MM.1S (cell line): ENCODE measurements around the gene MACROD2.

Experiments used
- DNase-seq: peaks from one replicate; pipeline ENCODE4 v3.0.0-alpha.2; 2015
- H2AFZ ChIP-seq: fragments of 300-600 bp; sonication (generic); 2 replicates; pipeline ENCODE4 v1.6.0; 2016; ENCODE audit warnings: antibody characterized with exemption, low read length
- H3F3A ChIP-seq: fragments of 300-600 bp; sonication (generic); 2 replicates; pipeline ENCODE4 v1.6.1; 2016; ENCODE audit warnings: mild to moderate bottlenecking, antibody characterized with exemption, low read length, moderate library complexity, mixed read lengths; ENCODE audit not compliant: insufficient read depth
- H3K27ac ChIP-seq: fragments of 300-600 bp; sonication (generic); 2 replicates; pipeline ENCODE4 v1.5.1; 2016; ENCODE audit warnings: mild to moderate bottlenecking, low read length
- H3K27me3 ChIP-seq: fragments of 300-600 bp; sonication (generic); replicated peaks from 2 replicates; pipeline ENCODE4 v1.6.0; 2016; ENCODE audit warnings: low read length; ENCODE audit not compliant: insufficient read depth
- H3K36me3 ChIP-seq: fragments of 300-600 bp; sonication (generic); replicated peaks from 2 replicates; pipeline ENCODE4 v1.6.1; 2016; ENCODE audit warnings: mild to moderate bottlenecking, low read length, mixed read lengths; ENCODE audit not compliant: insufficient read depth
- H3K4me1 ChIP-seq: fragments of 300-600 bp; sonication (generic); 2 replicates; pipeline ENCODE4 v1.6.1; 2016; ENCODE audit warnings: low read length, mixed read lengths
- H3K4me2 ChIP-seq: fragments of 300-600 bp; sonication (generic); 2 replicates; pipeline ENCODE4 v1.6.0; 2016; ENCODE audit warnings: low read depth, low read length
- H3K4me3 ChIP-seq: fragments of 300-600 bp; sonication (generic); 2 replicates; pipeline ENCODE4 v1.5.1; 2016; ENCODE audit warnings: low read length, mixed read lengths
- H3K79me2 ChIP-seq: fragments of 300-600 bp; sonication (generic); 2 replicates; pipeline ENCODE4 v1.6.1; 2016; ENCODE audit warnings: mixed run types, low read length, mixed read lengths
- H3K9ac ChIP-seq: fragments of 300-600 bp; sonication (generic); 2 replicates; pipeline ENCODE4 v1.6.1; 2016; ENCODE audit warnings: low read length, mixed read lengths
- H3K9me2 ChIP-seq: fragments of 300-600 bp; sonication (generic); replicated peaks from 2 replicates; pipeline ENCODE4 v1.6.1; 2016; ENCODE audit warnings: mild to moderate bottlenecking, low read length, mixed read lengths; ENCODE audit not compliant: insufficient read depth
- H3K9me3 ChIP-seq: fragments of 300-600 bp; sonication (generic); replicated peaks from 2 replicates; pipeline ENCODE4 v1.6.1; 2016; ENCODE audit warnings: mild to moderate bottlenecking, low read length, mixed read lengths; ENCODE audit not compliant: insufficient read depth
- H4K20me1 ChIP-seq: fragments of 300-600 bp; sonication (generic); 2 replicates; pipeline ENCODE4 v1.6.1; 2016; ENCODE audit warnings: mild to moderate bottlenecking, low read length, moderate library complexity, mixed read lengths; ENCODE audit not compliant: insufficient read depth
- CTCF ChIP-seq: fragments of 300-600 bp; sonication (generic); IDR thresholded peaks from 2 replicates; pipeline ENCODE4 v1.5.1; 2016; ENCODE audit warnings: antibody characterized with exemption, low read length, mixed read lengths
- EZH2 ChIP-seq: fragments of 300-600 bp; sonication (generic); optimal IDR thresholded peaks from 2 replicates; pipeline ENCODE3; 2017; ENCODE audit warnings: low read depth, mild to moderate bottlenecking, antibody characterized with exemption, low read length, mixed read lengths
- EZH2phosphoT487 ChIP-seq: fragments of 300-600 bp; sonication (generic); IDR thresholded peaks from 2 replicates; pipeline ENCODE4 v1.6.1; 2018; ENCODE audit warnings: antibody characterized with exemption, low read length

Gene MACROD2

DNA sequence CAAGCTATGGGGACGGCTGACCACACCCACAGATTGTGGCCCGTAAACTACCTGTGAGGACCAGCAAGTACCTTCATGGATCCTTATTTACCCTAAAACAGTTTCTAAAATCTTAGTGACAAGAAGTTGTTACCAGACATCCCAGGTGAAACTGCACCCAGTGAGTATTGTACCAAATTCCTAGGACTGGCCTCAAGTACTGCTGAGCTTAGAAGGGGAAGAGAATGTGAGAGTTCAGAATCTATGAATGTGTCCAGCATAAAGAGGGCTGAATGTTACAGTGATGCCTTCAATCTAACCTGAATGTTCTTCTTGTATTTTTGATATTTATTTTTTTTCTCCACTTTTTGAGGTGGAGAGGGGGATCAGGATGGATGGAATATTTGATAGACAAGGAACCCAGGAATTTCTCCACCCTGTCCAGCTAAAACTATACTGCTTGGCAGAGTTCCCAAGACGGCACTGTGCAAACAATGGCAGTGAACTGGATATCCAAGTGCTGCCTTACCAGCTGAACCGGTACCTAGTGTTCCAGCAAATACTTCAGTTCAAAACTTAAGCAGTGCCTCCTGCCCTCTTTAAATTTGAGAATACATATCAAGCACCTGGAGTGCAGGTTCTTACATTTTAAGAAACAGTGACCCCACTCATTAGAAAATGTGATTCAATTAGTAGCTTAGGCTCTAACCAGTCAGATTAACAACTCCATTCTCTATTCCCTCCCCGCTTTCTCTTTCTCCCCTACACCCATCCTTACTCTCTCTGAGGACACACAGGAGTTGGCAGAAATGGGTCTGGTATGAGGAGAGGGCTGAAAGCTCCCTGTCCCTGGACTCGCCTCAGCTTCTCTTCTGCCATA is 769.4 kb downstream of the MACROD2 start:
- no peaks in the 10 kb centered on the region for H3F3A ChIP-seq
- H3K4me2 ChIP-seq, result no peak overlapping the region
- no peaks in the 10 kb centered on the region for H3K79me2 ChIP-seq
- H4K20me1 ChIP-seq, result no peaks in the 10 kb centered on the region
- H3K9me3 ChIP-seq, result no peaks in the 10 kb centered on the region
- TF ChIP-seq EZH2phosphoT487, result no peak
- TF ChIP-seq CTCF, result no peak
- no peak for TF ChIP-seq EZH2
- no peak overlapping the region for H3K27ac ChIP-seq
- H3K4me1 ChIP-seq, result no peaks in the 10 kb centered on the region
- H3K9ac ChIP-seq, result no peak overlapping the region
- DNase-seq, result no peak
- H3K9me2 ChIP-seq, result no peaks in the 10 kb centered on the region
- no peaks in the 10 kb centered on the region for H3K27me3 ChIP-seq
- H2AFZ ChIP-seq, result no peak overlapping the region
- H3K36me3 ChIP-seq, result no peaks in the 10 kb centered on the region
- H3K4me3 ChIP-seq, result no peak overlapping the region

- TF ChIP-seq EZH2phosphoT487 (no peak), EZH2 (no peak), CTCF (no peak)
- Histone ChIP-seq H3F3A (no peaks in the 10 kb centered on the region), H3K4me2 (no peak overlapping the region), H2AFZ (no peak overlapping the region), H3K9me2 (no peaks in the 10 kb centered on the region), H3K79me2 (no peaks in the 10 kb centered on the region), H3K36me3 (no peaks in the 10 kb centered on the region), H3K27ac (no peak overlapping the region), H3K4me1 (no peaks in the 10 kb centered on the region), H3K9ac (no peak overlapping the region), H3K4me3 (no peak overlapping the region), H3K27me3 (no peaks in the 10 kb centered on the region), H4K20me1 (no peaks in the 10 kb centered on the region), H3K9me3 (no peaks in the 10 kb centered on the region)
- DNase-seq, result no peak
These were observed 770.0 kb downstream of the MACROD2 start for GRCh38 chr20:14765370-14765701.

DNA sequence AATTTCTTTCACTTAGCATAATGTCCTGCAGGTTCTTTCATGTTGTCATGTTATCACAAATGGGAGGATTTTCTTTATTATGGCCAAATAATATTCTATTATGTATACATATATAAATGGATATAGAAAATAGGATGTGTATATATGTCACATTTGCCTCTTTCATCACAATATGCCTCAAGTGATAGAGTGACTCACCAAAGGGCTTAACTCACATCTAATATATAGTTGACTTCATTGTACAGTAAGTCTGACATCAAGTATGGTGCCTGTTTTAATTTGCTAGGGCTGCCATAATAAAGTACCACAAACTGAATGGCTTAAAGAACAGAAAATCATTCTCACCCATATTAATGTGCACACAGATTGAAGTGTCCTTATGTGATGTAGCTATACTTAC is 778.2 kb downstream of the MACROD2 start:
- H3K9me2 ChIP-seq, result no peaks in the 10 kb centered on the region
- no peaks in the 10 kb centered on the region for H3K4me1 ChIP-seq
- H4K20me1 ChIP-seq, result no peaks in the 10 kb centered on the region
- TF ChIP-seq EZH2, result no peak
- TF ChIP-seq CTCF, result no peak
- no peak for TF ChIP-seq EZH2phosphoT487
- no peak overlapping the region for H3K27ac ChIP-seq
- no peaks in the 10 kb centered on the region for H3K79me2 ChIP-seq
- no peak overlapping the region for H3K9ac ChIP-seq
- no peak overlapping the region for H3K4me2 ChIP-seq
- H3K9me3 ChIP-seq, result no peaks in the 10 kb centered on the region
- no peaks in the 10 kb centered on the region for H3K27me3 ChIP-seq
- DNase-seq, result no peak
- H3K4me3 ChIP-seq, result no peak overlapping the region
- no peaks in the 10 kb centered on the region for H3K36me3 ChIP-seq
- H2AFZ ChIP-seq, result no peak overlapping the region
- H3F3A ChIP-seq, result no peaks in the 10 kb centered on the region
